Measurements from ENCODE around the gene ALKAL2. TPM values are rescaled to one million over a fixed set of nuclear protein-coding genes. Genes with fewer than 3 reads are reported as not detected.

Gene ALKAL2
- total RNA-seq, 1 experiment from 2014 or later: 3.5 TPM

- TF ChIP-seq E2F5 (CRISPR knock-in tag; IDR thresholded peaks at IDR 0.05): no peak
- TF ChIP-seq, protein P1, sequence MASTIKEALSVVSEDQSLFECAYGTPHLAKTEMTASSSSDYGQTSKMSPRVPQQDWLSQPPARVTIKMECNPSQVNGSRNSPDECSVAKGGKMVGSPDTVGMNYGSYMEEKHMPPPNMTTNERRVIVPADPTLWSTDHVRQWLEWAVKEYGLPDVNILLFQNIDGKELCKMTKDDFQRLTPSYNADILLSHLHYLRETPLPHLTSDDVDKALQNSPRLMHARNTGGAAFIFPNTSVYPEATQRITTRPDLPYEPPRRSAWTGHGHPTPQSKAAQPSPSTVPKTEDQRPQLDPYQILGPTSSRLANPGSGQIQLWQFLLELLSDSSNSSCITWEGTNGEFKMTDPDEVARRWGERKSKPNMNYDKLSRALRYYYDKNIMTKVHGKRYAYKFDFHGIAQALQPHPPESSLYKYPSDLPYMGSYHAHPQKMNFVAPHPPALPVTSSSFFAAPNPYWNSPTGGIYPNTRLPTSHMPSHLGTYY (CRISPR knock-in tag; IDR thresholded peaks at IDR 0.05): no peak
- TF ChIP-seq CTCF (IDR thresholded peaks at IDR 0.05): no peak
- TF ChIP-seq GTF2I (CRISPR knock-in tag; conservative IDR thresholded peaks at IDR 0.05): no peak
These were observed 50.0 kb downstream of the ALKAL2 start (continued) for GRCh38 chr2:237878-238277.

DNA sequence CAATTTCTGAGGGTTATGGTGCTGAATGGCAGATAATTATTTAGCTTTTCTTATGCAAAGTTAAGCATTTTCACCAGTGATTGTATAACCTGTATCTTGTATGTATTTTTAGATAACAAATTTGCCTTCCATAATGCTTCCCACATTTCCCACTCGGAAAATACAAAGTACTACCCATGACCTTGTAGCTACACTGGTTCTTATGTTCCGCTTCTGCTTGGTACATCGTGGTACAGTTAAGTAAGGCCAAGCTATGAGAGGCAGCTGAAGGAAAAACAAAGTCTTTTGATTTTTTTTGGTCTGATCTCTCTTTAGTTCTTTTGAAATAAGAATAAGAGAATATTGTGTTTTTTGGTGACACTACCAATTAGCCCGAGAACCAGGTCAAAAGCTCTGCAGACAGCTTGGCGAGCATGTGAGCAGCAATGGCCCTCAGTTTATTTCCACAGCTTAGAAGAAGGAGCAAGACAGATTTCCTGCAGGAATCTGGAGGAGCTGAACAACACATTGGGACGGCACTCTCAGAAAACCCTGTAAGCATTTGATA lies 50.8 kb downstream of the ALKAL2 start:
- CTCF ChIA-PET: interaction anchor here (2.7 kb wide), 1 partner anchor 9 kb away, joined by 16 read pairs; no protein-coding TSS in a partner anchor
- DNase-seq (ENCODE audit: low spot score) (no peak), ATAC-seq (no peak)
- Mint-ChIP-seq H3K9me3 (no peaks in the 10 kb centered on the region), H3K27me3 (ENCODE audit: low read depth) (no peaks in the 10 kb centered on the region), H3K4me1 (peaks cover 34% of the 10 kb centered on the region), H3K27ac (0 out of 2 replicates have a peak overlapping the region, but pooled peaks have one; percentile 24), H3K36me3 (peaks cover 14% of the 10 kb centered on the region), H3K4me3 (no peak overlapping the region)
- POLR2A ChIA-PET: interaction anchor here (0.6 kb wide), 1 partner anchor 14 kb away, joined by 3 read pairs; no protein-coding TSS in a partner anchor
- TF ChIP-seq SMAD3 (CRISPR knock-in tag; IDR thresholded peaks at IDR 0.05; ENCODE audit: borderline replicate concordance) (no peak), ZNF121 (CRISPR knock-in tag; IDR thresholded peaks at IDR 0.05) (no peak), GRHL2 (CRISPR knock-in tag; IDR thresholded peaks at IDR 0.05; ENCODE audit: insufficient replicate concordance, severe bottlenecking) (no peak), CTCF (IDR thresholded peaks at IDR 0.05) (no peak), ELF4 (CRISPR knock-in tag; IDR thresholded peaks at IDR 0.05; ENCODE audit: low read depth) (no peak), ESRRA (CRISPR knock-in tag; IDR thresholded peaks at IDR 0.05; ENCODE audit: borderline replicate concordance) (no peak), GABPB1 (CRISPR knock-in tag; IDR thresholded peaks at IDR 0.05) (no peak), E2F5 (CRISPR knock-in tag; IDR thresholded peaks at IDR 0.05) (no peak), ZNF532 (CRISPR knock-in tag; IDR thresholded peaks at IDR 0.05; ENCODE audit: borderline replicate concordance) (no peak)
- TF ChIP-seq, protein P1 (CRISPR knock-in tag; IDR thresholded peaks at IDR 0.05): no peak
- TF ChIP-seq, protein P2, sequence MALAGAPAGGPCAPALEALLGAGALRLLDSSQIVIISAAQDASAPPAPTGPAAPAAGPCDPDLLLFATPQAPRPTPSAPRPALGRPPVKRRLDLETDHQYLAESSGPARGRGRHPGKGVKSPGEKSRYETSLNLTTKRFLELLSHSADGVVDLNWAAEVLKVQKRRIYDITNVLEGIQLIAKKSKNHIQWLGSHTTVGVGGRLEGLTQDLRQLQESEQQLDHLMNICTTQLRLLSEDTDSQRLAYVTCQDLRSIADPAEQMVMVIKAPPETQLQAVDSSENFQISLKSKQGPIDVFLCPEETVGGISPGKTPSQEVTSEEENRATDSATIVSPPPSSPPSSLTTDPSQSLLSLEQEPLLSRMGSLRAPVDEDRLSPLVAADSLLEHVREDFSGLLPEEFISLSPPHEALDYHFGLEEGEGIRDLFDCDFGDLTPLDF (CRISPR knock-in tag; IDR thresholded peaks at IDR 0.05): no peak
- TF ChIP-seq, protein P3, sequence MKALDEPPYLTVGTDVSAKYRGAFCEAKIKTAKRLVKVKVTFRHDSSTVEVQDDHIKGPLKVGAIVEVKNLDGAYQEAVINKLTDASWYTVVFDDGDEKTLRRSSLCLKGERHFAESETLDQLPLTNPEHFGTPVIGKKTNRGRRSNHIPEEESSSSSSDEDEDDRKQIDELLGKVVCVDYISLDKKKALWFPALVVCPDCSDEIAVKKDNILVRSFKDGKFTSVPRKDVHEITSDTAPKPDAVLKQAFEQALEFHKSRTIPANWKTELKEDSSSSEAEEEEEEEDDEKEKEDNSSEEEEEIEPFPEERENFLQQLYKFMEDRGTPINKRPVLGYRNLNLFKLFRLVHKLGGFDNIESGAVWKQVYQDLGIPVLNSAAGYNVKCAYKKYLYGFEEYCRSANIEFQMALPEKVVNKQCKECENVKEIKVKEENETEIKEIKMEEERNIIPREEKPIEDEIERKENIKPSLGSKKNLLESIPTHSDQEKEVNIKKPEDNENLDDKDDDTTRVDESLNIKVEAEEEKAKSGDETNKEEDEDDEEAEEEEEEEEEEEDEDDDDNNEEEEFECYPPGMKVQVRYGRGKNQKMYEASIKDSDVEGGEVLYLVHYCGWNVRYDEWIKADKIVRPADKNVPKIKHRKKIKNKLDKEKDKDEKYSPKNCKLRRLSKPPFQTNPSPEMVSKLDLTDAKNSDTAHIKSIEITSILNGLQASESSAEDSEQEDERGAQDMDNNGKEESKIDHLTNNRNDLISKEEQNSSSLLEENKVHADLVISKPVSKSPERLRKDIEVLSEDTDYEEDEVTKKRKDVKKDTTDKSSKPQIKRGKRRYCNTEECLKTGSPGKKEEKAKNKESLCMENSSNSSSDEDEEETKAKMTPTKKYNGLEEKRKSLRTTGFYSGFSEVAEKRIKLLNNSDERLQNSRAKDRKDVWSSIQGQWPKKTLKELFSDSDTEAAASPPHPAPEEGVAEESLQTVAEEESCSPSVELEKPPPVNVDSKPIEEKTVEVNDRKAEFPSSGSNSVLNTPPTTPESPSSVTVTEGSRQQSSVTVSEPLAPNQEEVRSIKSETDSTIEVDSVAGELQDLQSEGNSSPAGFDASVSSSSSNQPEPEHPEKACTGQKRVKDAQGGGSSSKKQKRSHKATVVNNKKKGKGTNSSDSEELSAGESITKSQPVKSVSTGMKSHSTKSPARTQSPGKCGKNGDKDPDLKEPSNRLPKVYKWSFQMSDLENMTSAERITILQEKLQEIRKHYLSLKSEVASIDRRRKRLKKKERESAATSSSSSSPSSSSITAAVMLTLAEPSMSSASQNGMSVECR (CRISPR knock-in tag; IDR thresholded peaks at IDR 0.05; ENCODE audit: borderline replicate concordance): no peak
